GM21576 (cell line): ENCODE measurements around the gene TMEM176A.

ENCODE experiments used
- ATAC-seq: cut with Tn5 transposase; IDR thresholded peaks from one replicate; pipeline ENCODE4 v1.9.1; 2021; ENCODE audit warnings: mild to moderate bottlenecking, moderate library complexity; ENCODE audit not compliant: unreplicated experiment

The TMEM176A gene

DNA sequence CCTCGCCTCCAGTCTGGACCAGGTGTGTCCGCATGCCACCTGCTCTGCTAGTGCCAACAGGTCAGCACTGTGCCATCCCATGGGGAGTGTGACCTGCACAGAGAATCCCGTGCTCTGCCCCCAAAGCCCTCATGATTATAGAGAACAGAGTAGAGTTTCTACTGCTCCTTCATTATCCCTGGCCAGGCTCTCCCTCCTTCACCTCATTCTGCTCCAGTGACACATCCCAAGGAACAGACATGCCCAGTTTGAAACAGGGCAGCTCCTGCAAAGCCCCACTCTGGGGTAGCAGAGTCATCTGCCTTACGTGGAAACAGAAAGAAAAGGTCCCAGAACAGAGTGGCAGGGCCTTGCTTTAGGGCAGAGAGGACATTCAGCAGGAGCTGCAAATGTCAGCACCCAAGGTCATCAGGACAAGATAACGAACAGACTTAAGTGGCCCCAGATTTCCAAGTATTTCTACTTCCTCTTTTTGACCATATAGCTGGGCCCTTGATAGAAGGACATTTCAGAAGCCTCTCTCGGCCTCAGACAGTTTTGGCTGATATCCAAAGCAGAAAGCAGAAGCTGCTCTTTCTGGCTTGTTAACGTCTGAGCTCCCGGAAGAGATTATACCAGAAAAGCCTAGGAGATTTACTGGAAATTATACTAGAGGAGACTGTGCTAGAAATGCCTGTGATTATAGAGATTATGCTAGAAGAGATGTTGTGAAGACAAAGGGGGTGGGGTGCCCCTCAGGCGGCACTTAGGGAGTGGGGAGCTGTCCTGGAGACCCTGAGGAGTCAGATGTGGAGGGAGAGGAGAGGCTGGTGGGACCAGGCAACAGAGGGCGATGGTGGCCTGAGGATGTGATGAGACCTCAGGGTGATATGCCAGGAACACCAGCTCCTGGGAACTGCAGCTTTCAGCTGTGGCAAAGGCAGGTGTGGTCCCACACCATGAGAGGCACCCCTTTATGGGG is 13.0 kb upstream of the TMEM176A start:
- ATAC-seq, result no peak

DNA sequence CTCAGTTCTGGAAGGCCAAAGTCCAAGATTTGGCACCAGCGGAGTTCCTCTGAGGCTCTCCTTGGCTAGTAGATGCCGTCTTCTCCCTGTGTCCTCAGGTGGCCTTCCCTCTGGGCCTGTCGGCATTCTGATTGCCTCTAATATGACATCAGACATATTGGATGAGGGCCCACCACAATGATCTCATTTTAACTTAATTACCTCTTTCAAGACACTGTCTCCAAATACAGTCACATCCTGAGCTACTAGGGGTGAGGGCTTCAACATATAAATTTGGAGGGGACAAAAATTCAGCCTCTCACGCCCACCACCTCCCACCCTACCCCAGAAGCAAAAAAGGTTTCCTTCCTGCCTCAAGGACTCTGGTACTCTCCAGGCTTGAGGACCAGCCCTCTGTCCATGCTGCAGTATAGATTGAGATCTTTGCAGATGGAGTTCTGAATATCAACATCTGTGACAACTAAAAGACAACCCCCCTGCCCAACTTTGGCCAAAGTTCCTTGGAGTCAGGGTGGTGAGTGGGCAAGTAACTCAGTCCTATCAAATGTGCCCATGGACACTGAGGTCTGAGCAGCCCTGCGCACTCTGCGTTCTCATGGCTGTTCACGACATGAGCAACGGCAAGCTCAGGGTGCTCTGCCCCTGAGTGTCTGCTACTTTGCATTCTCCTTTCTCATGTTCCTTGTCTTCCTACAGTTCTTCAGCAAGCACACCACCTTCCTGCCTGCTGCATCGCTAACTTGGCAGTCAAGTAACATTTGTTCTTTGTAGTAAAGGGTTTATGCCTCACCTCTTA is 11.9 kb upstream of the TMEM176A start:
- ATAC-seq, result no peak

DNA sequence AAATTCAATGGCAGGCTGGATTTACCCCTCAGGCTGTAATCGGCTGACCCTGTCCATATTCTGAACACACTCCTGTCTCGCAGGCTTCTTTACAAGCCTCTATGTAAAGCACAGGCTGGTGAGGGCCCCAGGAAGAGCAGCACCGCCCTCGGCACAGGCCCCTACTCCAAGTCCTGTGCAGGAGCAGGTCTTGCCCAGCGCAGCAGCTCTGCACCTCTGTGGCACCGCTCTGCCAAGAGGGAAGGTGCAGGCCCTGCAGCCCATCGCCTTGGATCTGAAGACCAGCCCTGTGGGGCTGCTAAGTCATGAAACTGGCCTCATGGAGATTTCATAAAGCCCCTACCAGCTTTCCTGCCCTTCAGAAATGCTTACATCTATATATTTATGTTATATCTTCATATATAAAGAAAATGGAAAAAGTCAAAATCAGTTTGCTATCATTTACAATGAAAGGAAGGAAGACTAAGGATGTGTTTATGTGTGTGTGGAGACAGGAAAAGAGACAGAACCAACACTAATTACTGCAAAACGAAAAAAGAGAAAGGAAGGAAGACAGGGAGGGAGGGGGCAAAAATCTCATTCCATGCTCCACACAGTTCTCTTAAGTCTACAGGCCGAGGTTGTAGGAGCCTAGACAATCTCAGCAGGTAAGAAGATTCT is 10.0 kb upstream of the TMEM176A start:
- no peak for ATAC-seq

DNA sequence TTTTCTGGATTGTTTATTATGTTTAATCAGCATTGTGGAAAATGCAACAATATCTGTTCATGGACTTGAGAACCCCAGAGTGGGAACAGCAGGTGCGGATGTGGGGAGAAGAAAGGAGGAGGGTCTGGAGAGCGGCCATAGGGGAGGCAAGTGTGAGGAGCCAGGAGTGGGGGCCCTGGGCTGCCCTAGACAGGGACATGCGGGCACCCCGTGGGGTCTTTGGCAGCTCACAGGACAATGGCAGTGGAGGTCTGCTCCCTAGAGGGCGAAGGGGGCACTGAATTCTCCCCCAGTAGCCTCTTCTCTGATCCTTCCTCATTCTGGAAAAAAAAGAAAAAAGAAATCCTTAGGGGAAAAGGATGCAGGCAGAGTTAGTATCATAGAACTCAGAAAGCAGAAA is 9.3 kb upstream of the TMEM176A start:
- ATAC-seq, result no peak

DNA sequence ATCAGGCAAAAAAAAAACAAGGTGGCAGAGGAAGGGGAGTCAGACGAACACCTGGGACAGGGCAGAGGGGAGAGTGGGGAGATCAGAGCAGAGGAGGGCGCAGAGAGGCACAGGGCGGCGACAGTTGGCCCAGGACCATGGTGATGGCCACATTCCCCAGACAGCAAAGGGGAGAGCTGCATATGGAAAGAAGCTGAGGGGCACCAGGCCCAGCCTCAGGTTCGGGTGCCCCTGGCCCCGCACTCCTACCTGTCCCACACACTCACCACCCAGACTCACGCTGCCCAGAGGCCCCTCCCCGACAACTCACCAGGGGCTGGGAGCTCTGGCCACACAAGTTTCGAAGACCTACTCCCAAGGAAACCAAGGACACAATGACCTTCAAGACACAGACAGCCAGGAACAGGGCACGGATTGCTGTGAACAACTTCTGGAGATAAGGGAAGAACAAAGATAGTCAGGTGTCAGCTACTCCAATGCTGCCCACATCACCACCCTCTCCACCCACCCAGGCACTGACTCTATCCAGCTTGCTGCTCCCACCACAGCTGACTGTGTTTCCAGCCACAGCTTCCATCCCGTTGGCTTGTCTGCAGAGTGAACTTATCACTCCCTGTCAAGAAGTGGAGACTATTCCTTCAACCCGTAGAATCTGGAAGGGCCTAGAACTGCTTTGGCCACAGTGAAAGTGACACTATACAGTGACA is 8.7 kb upstream of the TMEM176A start:
- ATAC-seq, result no peak

DNA sequence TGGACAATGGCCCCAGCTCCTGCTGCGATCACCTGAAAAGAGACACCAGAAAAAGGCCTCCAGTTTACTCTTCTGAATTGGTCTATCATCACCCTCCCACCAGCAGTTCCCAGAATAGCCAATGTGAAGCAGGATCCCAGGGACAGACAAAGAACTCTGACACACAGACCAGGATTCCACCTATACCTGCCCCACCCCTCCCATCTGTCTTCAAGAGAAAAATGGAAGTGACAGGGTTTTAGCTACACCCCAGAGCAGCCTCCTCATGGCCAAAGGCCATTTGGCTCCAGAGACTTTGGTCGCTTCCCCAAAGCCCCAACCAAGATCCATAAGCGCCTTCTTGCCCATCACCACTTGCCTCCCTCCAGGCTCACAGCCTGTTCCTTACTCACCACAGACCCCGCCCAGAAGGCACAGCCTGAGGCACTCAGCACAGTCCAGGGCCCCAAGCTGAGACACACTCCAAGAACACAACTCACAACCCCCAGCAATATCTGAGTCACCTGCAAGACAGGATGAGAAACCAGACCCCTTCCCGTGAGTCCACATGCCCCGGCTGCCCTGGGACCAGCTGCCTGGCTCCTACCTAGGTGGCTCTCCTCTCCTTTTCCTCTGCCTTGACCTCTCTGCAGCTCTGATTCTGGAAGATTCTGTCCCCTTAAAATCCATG is 6.9 kb upstream of the TMEM176A start:
- ATAC-seq, result no peak

DNA sequence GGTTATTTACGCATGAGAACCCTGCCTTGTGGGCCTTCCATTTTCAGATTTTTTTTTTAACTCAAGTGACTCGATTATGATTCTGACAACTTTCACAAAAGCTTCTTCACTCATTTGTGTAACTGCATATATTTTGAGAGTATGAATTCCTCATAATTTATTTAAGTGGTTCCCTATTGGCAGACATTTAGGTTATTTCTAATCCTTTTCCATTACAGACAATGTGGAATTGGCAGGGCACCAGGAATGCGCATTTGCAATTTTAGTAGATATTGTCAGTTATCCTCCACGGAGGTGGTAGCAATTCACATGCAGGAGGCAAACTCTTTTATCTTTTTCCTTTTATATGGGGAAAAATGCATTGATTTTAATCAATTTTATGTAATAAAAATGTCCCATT is 2.9 kb upstream of the TMEM176A start:
- no peak for ATAC-seq

DNA sequence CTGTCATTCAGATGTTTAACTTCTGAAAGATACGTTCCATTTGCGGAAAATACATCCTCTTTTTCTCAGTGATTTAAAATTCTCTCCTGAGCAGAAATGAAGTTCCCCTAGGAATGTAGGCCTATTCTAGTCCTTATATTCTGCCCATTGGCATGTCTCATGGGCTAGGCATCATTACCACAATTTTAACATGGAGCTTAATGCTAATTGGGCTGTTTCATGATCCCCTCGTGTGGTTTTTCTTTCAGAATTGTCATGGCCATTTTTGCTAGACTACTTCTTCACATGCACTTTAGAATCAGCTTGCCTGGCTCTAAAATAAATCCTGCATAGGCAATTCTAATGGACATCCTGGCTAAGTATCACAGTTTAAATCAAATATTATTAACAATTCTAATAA is 1.4 kb upstream of the TMEM176A start:
- no peak for ATAC-seq

DNA sequence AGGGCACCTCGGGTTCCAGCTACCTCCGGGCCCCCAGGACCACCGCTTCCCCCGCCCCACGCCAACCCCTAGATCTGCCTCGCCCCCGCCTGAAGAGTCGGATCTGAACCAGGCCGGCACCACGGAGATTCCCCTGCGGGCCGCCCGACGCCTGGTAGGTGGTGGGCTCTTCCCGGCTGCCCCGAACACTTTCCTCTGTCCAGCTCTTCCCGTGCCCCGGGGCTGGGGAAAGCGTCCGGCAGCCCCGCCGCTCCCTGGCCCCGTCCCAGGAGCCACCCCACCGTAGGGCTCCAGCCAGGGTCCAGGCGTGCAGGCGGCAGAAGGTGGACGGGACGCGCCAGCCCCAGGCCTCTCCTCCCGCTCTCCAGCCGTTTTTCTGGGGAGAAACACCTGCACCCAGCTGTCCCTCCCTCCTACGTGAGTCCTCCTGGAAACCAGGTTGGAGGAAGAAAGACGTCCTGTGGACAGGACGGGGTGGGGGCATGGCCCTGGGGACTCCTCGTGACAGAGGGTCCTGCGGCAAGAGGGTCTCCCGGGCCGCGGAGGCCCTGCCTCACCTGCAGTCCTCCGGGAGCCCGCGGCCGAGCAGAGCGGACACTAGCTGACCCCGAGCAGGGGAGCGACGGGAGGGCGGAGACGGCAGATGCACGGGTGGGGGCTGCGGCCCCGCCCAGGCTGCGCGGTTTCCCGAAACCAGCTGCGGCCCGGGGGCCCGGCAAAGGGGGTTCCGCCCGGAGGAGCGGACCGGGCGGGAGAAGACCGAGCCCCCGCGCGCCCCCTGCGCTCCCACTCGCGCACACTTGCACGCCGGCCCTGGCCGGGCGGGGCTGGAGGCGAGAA is 608 bp upstream of the TMEM176A start, which contains the start of gene TMEM176B:
Gene TMEM176B, minus strand, starts transcription at position 624 of the 840 bp plus-strand sequence. CDS start 3,795 bp downstream, outside the sequence.
- no peak for ATAC-seq

DNA sequence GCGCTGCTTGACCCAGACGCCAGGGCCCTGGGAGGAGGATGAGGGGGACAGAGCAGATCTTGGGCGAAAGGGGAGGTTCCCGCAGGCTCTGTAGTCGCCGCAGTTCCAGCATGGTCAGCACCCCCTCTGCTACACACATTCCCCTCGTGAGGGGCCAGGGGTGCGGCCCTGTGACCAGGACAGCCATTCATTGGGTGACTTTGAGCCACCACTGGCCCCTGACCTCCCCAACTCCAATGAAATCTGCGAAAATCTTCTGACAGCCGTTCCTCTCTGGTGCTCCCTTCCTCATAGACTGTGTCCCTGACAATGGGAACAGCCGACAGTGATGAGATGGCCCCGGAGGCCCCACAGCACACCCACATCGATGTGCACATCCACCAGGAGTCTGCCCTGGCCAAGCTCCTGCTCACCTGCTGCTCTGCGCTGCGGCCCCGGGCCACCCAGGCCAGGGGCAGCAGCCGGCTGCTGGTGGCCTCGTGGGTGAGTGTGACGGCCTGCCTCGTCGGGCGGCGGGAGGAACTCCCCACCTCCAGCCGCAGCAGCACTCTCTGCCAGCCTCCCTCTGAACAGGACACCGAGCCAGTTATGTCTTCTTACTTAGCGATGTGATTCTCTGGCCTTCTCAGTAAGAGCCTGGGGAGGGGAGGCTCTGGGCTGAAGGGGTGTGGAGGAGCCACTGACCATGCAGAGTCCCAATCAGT is 825 bp downstream of the TMEM176A start:
- ATAC-seq, result no peak

DNA sequence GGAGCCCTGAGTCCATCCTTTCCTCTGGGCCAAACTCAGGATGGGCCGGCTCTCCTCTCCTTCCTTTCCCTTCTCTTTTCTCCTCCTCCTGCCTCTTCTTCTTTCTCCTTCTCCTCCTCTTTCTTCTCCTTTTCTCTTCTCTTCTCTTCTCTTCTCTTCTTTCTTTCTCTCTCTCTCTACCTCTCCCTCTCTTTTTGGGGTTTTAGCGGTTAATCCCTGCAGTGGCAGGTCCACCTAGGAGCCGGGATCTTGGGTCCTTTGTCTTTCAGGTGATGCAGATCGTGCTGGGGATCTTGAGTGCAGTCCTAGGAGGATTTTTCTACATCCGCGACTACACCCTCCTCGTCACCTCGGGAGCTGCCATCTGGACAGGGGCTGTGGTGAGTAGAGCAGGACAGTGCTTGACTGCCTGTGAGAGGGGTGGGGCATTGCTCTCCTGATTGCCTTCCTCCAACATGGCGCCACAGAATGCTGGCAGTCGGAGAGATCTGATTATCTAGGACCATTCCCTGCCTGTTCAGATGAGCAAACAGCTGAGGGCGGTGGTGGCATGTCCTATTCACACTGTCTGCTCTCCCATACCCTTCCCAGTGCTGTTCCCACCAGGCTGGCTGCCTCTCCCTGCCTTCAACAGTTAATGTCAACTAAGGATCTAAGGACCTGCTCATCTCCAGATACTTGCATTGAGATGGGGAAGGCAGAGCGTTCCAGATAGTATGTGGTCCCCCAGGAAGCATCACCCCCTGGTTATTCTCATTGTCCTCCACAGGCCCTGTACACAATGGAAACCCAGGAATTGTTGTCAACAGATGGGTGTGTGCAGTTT is 1.6 kb downstream of the TMEM176A start:
- no peak for ATAC-seq

DNA sequence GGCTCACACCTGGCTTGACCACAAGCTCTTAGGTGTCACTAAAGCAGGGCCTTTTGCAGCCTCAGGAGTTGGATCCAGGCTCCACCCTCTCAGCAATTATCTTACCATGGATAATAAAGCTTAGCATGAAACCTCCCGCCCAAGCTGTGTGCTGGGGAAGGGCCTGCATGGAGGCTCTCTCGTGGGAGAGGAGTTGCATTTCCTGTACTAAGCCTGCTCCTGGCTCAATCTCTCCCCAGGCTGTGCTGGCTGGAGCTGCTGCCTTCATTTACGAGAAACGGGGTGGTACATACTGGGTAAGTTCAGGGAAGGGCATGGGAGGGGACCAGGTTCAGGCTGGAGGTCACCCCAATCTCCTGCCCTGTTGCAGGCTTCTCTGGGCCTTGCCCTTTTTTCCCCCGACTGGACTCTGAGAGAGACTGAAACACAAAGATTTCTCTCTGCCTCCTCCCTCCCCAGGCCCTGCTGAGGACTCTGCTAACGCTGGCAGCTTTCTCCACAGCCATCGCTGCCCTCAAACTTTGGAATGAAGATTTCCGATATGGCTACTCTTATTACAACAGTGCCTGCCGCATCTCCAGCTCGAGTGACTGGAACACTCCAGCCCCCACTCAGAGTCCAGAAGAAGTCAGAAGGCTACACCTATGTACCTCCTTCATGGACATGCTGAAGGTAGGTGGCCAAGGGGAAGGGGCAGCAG is 2.7 kb downstream of the TMEM176A start:
- no peak for ATAC-seq

DNA sequence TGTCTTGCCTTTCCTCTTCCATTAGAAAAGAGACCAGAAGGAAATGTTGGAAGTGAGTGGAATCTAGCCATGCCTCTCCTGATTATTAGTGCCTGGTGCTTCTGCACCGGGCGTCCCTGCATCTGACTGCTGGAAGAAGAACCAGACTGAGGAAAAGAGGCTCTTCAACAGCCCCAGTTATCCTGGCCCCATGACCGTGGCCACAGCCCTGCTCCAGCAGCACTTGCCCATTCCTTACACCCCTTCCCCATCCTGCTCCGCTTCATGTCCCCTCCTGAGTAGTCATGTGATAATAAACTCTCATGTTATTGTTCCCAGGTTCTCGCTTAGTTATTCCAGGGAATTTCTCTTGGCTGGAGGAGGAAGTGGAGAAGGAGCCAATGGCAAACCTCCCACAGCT is 4.2 kb downstream of the TMEM176A start:
- ATAC-seq, result no peak

DNA sequence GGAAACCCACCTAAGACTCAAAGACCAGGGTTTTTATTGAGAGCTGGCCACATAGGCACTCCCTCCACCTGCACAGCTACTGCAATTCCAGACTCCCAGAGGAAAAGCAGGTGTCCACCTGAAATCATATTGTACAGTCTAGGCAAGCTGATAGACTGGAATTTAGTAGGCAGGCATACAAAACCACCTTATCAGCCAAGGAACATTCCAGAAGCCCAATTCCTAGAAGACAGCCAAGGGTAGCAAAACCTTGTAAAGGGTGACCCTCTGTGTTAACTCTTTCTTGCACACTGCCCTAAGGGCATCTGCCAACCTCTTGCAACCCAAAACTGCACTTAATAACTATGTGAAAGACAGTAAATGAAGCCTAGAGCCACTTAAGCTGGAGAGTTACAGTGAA is 5.3 kb downstream of the TMEM176A start:
- no peak for ATAC-seq

DNA sequence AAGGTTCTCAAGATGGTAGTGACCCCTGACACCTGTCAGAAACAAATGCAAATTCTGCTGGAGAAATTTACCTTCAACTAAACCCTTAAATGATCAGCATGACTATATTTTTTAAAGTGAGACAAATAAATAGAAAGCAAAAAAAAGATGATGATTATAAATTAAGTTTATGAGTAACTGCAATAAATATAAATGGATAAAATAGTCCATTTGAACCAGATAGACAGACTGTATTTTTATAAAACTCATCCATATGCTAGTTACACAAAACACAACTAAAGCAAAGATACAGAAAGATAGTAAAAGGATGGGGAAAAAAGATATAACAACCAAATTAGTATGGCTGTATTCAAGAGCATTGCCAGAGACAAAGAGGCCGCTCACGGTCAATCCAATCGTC is 5.9 kb downstream of the TMEM176A start:
- no peak for ATAC-seq

DNA sequence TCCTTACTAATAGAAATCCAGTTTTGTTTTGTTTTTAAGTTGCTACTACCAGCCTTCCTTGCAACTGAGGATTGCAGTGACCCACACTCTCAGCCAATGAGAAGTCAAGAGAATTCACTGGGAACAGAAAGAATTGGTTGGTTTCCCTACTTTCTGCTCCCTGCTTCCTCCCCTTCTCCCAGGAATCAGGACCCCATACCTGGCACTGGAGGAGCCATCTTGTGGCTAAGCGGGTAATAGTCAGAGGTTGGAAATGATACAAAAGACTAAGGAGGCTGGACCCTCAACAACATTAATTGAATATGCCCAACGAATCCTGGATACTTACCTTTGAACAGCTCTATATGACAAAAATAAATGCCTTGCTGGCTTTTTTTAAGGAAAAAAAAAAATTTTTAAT is 6.3 kb downstream of the TMEM176A start:
- no peak for ATAC-seq
